ENCODE measurements around the gene EXOC7.

GRCh38 chr17:76082326-76083251 is 21.0 kb downstream of the EXOC7 start:
- no peak for TF ChIP-seq CTCF (IDR thresholded peaks at IDR 0.05)
- no peak for TF ChIP-seq ZFX (IDR thresholded peaks at IDR 0.05; ENCODE audit: borderline replicate concordance)

All from 22Rv1 (cell line).